Measurements from ENCODE around the gene SLX9.

DNA sequence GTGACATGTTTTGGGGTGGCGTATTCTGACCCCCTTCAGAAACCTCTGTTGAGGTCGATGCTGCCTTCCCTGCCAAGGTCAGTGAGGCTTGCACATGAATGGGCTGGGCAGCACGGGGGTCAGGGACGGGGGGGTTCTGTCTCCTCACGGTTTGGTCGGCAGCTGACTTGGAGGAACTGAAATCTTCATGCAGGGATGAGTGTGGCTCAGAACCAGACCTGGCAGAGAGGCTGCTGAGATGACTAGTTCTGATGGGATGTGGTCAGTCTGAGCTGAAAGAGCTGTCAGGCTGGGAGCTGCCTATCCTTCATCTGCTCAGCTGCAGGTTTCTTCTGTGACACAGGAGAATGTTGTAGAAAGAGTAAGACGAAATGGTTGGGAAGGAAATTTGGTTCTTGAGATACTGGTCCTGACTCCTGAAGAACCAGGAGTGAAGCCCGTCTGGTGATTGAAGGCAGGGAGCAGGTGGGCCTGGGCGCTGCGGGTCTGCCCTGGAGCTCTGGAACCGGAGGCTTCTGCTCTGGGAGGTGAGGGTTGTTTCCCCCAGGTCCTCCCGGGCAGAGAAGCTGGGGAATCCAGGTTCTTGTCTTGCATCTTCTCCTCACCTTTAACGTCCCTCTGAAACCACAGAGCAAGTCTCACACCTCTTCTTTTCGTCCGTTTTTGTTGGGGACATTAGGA is 3.3 kb downstream of the SLX9 start:
- TF ChIP-seq CTCF (IDR thresholded peaks at IDR 0.05) (no peak), EZH2 (IDR thresholded peaks at IDR 0.05; ENCODE audit: borderline replicate concordance, insufficient read depth, low read depth, low read length, poor library complexity, severe bottlenecking) (no peak)
